NCI-H1092 (cell line): ENCODE results near the gene ATP8A1.
A peak's percentile ranks its signal among the peaks of the same experiment; 100 is the strongest.

ENCODE experiments used
- DNase-seq: peaks from one replicate; lab custom pipeline; 2025; lab: John Stamatoyannopoulos, UW

ATP8A1 gene

DNA sequence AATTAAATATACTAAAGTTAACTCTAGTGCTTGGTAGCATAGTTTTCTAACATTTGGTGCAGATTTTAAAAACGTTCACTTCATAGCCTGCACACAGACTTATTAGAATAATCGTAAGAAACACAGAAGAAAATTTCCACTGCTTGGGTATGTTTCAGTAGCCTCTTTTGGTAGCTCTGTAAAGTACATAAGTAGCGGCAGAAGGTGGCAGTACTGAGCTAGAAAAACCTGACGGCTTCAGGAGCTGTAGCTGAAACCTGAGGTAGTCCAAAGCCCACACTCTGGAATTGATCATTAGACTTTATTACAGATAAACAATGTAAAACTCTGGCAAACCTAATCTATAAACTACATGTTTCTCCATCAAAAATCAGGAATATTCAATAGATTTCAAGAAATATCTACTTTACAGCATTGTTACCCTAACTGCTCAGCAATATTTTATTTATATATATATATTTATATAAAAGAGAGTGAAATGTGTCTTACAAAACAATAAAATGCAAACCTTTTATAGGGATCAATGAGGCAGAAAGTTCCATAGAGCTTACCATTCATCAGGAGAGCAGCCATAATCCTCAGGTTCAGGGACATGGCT lies 88.2 kb downstream of the ATP8A1 start:
- peak; percentile 74 for DNase-seq

DNA sequence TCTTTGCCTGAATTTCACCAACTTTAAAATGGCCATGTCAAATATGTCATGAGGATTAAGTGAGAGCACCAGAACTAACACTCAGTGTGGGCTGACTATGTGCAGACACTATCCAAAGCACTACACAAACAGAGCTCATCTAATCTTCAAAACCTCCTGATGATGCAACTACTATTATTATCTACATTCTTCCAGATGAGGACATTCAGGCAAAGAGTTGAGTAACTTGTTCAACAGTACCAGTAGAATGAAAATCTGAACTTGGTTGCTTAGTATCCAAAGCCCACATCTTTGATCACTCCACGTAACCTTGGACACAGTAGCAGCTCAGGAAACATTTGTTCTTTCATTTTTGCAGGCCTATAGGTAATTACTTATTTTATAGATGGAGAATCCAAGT lies 90.1 kb downstream of the ATP8A1 start:
- DNase-seq: no peak

DNA sequence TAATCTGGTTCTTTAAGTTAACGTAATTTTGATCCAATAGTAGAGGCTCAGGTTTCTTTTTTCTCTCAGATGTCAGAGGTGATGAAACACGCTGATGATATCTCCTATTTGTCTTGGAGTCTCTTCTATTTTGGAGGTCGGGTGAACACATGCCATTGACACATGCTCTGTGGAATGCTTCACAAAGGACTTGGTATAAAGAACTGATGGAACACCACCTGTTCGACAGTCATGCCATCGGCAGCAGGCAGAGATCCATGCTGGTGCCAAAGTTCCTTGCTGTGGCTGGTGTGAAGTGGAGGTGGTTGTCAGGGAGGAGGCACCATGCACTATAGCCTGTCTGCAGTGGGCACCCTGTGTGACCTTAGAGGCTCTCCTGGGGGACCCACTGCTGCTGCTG lies 94.9 kb downstream of the ATP8A1 start:
- DNase-seq: no peak

DNA sequence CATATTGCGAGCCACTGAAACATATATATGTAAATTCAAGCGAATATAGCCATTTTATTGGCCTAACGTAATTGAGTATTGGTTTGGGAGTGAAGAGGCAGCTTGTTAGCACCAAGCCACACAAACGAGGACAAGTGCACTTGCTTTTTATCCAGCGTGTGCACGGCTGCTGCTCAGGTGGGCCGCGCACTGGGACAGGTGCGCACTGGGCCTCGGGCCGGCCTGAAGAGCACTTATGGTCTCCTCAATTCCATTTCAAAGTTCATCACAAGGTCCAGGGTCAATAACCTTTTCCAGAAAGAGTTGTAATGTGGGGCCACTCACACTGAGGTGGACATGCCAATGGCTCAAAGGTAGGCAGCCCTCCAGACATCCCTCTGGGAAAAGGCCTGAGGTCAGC lies 95.9 kb downstream of the ATP8A1 start:
- DNase-seq: no peak

DNA sequence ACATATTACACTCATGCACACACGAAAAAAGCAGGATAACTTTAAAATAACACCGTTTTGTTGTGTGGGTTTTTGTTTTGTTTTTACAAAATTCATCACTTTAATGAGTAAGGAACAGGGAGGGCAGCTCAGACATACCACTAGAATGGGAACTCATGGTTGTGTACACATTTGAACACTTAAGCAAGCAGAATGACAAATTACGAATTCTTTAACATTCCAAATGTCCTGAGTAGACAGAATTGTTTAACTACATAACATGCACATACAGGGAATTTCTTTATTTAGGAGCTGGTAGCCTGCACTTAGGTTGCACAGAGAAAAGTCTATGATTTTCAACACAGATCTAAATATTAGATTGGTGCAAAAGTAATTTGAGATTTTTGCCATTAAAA lies 96.4 kb downstream of the ATP8A1 start:
- no peak for DNase-seq

DNA sequence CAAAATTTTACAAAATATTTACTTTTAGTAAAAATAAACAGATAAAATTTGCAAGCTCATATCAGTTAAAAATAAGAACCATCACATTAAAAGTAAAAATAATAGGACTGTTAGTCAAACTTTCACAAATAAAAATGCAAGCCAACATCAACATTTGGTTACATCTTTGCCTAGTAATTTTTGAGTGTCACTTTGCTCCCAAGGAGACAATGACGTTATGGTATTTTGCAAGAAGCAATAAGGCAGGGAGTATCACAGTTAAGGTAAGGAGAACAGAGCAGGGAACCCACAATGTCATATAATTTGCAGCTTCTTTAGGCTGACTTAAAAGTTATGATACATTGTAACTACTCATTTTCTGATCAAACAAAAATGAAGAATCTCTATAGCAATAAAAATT lies 98.7 kb downstream of the ATP8A1 start:
- no peak for DNase-seq

DNA sequence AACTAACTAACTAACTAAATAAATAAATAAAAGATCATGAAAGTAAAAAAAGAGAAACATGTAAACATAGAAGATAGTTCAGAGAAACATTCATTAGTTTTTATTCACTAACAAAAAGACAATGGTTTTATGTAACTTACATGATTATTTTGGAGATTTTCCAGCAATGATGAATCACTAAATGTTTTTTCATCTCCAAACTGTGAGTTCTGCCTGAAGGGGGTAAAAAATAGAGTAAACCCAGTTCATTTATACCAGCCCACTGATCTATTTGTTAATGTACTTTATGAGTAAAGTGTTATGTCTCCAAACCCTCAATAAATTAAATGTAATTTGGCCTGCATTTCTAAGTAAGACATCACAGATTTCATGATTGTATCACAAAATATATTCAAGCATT lies 101.1 kb downstream of the ATP8A1 start:
- DNase-seq: no peak

DNA sequence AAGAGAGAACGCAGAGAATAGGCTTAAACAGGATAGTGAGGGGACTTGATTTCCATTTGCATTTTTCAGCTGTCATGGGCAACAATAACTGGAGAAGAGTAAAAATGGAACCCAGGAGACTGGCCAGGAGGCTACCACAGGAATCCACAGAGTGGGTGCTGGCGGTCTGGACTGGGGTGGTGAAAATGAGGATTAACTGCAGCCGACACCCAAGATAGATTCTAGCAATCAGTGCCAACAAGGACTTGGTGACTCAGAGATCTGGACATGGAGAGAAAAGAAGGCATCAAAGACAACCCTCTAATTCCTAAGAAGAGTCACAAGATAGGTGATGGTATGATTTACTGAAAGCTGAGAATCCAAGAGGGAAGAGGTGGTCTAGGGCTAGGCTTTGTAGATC lies 102.8 kb downstream of the ATP8A1 start:
- no peak for DNase-seq

DNA sequence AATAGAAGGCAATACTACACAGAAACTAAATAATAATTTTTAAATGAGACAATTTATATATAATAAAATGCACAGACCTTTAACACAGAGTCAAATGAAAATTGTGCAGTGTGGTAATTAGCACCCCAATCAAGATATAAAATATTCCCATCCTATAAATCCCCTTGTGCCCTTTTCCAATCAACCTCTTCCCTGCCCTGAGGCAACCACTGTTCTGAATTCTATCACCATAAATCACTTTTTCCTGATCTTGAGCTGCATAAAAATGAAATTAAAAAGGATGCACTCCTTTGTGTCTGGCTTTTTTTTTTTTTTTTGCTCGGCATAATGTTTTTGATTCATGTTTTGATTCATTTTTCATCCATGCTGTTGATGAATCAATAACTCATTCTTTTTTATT lies 107.0 kb downstream of the ATP8A1 start:
- DNase-seq: no peak

DNA sequence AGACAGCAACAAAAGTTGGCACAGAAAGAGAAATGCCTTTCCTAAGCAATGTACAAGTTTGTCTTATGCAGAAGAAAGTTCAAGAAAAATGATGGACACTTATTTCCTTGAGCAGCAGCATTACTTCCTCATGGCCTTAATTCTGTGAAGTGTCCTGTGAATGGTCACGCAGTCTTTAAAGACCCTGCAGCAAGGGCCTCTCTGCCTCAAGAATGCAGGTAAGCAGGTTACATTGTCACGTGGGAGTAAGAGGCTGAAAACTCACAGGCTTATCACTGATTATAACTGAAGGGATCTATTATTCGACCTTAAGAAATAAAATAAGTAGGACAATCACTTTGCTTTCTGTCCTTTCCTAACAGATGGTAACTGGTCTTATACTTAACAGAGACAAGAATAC lies 109.1 kb downstream of the ATP8A1 start:
- DNase-seq: no peak

DNA sequence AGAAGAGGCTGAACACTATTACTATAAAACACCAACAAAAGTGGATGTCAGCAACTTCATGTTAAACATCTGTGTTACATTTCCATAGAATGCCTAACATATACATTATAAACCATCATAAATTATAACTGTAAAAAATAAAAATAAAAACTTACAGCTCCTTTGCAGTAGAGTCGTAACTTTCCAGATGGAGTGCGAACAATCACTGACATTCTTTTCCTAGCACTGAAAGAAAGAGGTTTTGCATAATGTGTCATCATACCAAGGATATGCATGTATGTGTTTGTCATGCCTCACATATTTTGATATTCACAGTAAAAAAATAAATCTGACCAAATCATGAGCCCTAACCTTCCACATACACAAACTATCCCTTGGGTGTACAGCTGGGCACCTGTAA lies 113.1 kb downstream of the ATP8A1 start:
- DNase-seq: no peak

DNA sequence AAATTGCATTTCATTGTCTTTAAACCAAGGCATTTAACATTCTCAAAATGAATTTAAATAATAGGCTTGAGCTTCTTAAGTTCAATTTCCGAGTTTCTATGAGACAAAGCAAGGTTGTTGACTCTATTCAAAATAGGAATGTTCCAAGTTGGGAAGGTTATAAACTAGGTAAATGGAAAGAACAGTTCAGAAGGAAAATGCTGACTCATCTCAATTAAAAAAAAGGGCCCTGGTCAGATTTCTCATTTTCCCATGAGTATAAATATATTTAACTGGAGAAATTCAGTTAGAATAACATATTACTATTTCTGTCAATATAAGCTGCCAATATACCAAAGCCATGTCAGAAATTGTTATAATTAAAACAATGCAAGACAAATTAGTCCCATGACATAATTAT lies 113.8 kb downstream of the ATP8A1 start:
- no peak for DNase-seq

DNA sequence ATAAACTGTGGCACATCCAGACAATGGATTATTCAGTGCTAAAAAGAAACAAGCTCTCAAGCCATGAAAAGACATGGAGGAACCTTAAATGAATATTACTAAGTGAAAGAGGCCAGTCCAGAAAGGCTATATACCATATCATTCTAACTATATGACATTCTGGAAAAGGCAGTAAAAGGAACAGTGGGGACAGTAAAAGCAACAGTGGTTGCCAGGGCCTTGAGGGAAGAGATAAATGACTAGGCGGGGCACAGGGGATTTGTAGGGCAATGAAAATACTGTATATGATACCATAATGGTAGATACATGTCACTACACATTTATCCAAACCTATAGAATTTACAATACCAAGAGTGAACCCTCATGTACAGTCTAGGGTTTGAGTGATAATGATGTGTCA lies 115.3 kb downstream of the ATP8A1 start:
- DNase-seq: no peak

DNA sequence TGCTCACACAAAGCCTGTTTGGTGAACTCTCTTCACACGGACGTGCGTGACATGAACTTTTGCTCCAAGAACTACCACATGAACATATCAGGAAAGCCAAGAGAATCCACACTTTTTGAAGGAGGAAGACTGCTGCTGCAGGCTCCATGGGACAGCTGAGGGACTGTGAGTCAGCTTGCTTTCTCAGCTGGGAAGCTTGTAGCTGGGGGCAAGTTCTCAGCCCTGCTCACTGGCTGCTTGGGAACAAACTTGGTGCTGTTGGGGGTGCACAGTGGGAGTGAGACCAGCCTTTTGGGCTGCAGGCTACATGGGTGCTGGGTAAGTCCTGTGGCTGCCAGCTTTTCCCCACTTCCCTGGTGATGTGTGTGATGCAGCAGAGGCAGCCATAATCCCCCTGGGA lies 123.9 kb downstream of the ATP8A1 start:
- DNase-seq: no peak

DNA sequence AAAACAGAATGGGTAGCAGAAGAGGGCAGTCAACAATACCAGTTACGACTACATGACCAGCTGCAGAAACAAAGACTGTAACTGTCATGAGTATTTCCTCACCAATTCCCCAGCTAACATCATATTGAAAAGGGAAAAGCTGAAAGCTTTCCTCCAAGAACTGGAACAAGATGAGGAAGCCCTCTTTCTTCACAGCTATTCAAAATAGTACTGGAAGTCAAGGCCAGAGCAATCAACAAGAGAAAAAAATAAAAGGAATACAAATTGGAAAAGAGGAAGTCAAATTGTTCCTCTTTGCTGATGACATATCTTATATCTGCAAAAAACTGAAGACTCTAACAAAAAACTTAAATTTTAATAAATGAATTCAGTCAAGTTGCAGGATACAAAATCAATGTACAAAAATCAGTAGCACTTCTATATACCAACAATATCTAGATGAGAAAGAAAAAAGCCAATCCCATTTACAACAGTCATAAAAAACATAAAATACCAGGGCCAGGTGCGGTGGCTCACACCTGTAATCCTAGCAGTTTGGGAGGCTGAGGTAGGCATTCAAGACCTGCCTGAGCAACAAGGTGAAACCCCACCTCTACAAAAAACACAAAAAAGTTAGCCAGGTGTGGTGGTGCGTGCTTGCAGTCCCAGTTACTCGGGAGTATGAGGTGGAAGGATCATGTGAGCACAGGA lies 125.4 kb downstream of the ATP8A1 start:
- DNase-seq: no peak

DNA sequence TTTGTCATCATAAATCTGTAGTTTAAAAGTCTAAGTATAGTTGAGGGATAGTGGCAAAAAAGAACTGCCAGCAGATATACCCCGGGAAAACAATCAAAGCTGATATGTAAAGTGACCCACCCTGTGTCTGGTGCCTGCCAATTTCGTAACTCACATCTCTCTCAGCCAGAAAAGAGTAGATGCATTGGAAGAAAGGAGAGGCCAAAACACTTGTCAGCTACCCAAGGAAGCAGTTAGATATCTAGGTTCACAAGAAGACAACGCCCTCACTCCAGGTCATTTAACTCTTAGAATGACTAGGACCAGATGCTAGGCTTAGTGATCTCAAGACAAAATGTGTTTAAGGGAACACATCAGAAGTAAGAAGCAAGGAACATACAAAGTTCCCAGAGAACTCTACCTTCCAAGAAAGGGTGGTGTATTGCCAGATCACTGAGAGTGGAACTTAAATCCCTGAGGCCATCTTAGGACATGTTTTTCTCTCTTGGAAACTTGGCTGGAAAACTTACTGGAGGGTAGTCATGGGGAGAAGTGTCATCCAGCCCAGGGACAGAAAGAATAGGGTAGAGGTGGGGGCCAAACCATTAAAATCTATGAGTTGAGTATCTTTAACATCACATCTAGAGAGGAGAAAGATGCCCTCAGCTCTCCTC lies 133.7 kb downstream of the ATP8A1 start:
- no peak for DNase-seq

DNA sequence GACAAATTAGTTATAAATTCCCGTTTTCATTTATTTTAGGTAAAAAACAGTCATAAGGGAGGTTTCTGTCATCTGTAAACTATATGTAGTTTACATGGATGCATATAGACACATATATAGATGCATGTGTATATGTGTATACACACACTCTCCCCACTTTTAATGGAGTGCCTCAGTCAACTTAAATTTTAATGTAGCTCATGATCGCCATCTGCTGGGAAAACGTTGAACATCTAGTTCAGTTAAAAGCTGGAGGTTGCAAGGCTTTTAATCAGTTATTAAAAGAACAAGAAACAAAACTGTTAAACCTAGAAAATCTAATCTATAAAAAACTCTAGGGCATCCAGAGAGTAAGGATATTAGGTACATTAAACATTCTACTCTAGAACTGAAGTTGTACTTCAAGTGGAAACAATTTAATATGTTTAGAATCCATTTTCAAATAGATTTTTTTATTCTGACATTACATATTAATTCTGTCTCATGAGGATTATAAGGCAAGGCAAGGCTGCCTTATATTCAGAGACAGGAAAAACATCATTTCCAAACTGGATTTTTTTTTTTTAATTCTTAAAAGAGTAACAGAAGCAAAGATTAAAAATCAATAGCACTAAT lies 137.0 kb downstream of the ATP8A1 start:
- DNase-seq: peak; percentile 41

DNA sequence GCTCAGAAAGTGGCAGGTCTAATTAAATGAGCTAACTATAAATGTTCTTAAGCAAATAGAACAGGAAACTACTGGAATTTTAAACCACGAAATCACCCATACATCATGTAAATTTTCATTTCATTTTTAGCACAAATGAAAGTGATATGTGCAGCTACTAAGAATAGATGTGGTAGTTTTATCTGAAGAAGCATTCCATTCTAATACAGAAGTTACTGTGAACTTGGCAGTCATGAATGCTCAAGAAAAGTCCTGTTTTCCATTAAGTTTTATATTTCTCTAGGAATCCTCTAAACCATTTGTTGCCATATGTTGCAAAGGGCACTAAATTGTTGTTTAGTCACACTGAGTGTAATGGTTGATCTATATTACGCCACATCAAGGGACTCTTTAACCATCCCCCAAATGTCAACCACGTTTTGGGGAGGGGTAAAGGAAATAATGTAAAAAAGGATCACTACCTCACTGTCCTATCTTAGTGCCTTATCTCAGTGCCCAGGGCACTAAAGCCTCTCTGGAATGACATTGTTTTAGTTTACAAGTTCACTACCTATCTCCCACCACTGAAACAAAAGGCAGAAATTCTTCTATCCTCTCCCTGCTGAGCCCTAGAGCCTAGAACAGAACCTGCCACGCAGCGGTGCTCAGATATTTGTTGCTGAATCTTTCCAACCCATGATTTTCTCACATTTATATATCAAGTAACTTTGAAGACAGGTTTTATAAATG lies 141.6 kb downstream of the ATP8A1 start:
- DNase-seq: no peak

DNA sequence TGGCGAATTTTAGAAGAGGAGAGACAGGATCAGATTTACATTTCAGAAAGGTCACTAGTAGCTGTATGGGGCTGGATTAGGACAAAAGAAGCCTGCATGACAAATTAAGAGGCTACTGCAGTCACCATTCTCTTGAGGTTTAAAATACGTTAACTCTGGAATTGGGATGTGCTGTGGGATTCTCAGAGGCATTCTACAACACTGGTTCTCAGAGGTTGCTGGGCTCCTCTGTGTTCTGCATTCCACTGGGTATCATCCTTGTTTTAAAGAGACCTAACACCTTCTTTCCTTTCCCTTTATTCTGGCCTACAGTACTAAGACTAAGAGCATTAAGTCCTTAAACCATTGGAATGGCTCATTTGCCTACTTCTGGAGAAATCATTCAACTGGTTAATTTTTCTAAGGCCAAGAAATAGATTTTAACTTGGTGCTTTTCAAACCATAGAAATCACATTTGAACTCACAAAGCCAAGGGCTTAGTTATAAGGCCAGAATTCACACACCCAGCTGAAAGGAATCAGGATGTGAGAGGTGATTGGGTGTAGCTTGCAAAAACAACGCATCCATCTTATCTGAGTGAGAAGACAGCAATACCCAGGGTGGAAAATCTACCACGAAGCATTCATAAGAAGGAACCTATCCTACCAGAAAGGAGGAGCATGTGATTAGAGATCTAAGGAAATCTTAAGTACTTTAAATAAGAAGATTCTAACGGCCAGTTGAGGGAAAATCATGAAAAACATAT lies 143.0 kb downstream of the ATP8A1 start:
- DNase-seq: no peak

DNA sequence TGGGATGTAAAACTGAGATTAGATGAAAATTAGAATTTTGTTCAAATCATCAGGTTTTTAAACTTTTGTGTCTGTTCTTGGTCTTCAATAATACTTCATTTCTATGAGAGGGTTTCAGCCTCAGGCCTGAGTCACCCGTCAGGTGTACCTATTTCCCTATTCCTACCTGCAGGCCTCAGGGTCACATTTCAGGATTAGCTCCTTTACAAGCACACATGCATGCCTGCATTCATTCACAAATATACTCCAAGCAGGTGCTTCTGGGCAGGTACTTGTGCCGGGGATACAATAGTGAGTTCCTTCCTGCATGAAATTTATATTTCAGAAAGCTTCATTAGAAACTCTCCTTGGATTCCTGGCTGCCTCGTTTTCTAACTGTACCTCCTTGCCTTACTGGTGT lies 144.7 kb downstream of the ATP8A1 start:
- DNase-seq: no peak

DNA sequence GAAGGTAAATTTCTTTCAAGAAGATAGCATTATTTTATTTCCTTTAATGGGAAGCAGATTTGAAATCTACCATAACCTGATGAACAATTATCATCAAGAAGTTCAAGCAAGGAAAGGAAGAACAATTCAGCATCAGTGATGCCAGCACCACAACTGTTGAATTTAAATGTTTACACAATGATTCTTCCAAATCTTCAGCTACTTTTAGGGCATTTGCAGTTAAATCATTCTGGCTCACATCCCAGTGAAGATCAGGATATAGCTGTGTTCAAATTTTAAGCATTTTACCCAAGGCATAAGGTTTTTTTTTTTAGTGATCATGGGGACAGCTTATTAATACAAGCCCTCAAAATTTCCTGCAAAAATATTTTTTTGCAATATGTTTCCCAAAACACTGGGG lies 146.7 kb downstream of the ATP8A1 start:
- no peak for DNase-seq
